Upper lobe of left lung (tissue), 4 donors: Measurements from ENCODE around the gene MUC6.

ENCODE experiments used
- CTCF ChIP-seq, 6 experiments: fragments of 450-650 bp in 4 of 6; fragments of 200-600 bp in 2 of 6; sonication (generic) in 2 of 6; IDR thresholded peaks; one replicate each; pipeline ENCODE4 v1.5.1; 2016 to 2019; ENCODE audit warnings: antibody characterized with exemption in 6 of 6
- EP300 ChIP-seq, 4 donors: sonication (generic); formaldehyde crosslinking; IDR thresholded peaks; one replicate each; pipeline ENCODE4 v1.5.1; 2017; ENCODE audit warnings: antibody characterized with exemption in 4 of 4, control low read depth in 2 of 4
- POLR2A ChIP-seq, 4 donors: fragments of 450-650 bp; IDR thresholded peaks; one replicate each; pipeline ENCODE4 v1.5.1; 2016 to 2017; ENCODE audit warnings: antibody characterized with exemption in 4 of 4, mild to moderate bottlenecking in 2 of 4
- POLR2AphosphoS5 ChIP-seq, 2 donors: sonication (generic); formaldehyde crosslinking; IDR thresholded peaks; one replicate each; pipeline ENCODE4 v1.5.1; 2017; ENCODE audit warnings: antibody characterized with exemption in 2 of 2

GRCh38 chr11:1025410-1026162 lies 10.9 kb downstream of the MUC6 start:
- no peak for TF ChIP-seq CTCF (IDR thresholded peaks at IDR 0.05)
- no peak for TF ChIP-seq POLR2AphosphoS5 (IDR thresholded peaks at IDR 0.05)
- no peak for TF ChIP-seq POLR2A (IDR thresholded peaks at IDR 0.05)
- TF ChIP-seq EP300 (IDR thresholded peaks at IDR 0.05) = no peak
